Osteocyte (in vitro differentiated cells): ENCODE results near the gene NMRK1. TPM values are rescaled to one million over a fixed set of nuclear protein-coding genes. Genes with fewer than 3 reads are reported as not detected.

Experiments used
- DNase-seq: peaks from one replicate; pipeline ENCODE4 v3.0.0; 2021; ENCODE audit warnings: mixed read lengths; ENCODE audit not compliant: unreplicated experiment; ENCODE audit errors: extremely low spot score
- H3K27ac Mint-ChIP-seq: one replicate; pipeline ENCODE4 v1.8.0; 2021; ENCODE audit warnings: mild to moderate bottlenecking, mixed read lengths; ENCODE audit not compliant: unreplicated experiment
- H3K27me3 Mint-ChIP-seq: one replicate; pipeline ENCODE4 v1.8.0; 2021; ENCODE audit warnings: mixed read lengths; ENCODE audit not compliant: unreplicated experiment
- H3K36me3 Mint-ChIP-seq: one replicate; pipeline ENCODE4 v1.8.0; 2021; ENCODE audit warnings: mixed read lengths; ENCODE audit not compliant: unreplicated experiment
- H3K4me1 Mint-ChIP-seq: one replicate; pipeline ENCODE4 v1.8.0; 2021; ENCODE audit warnings: mixed read lengths; ENCODE audit not compliant: unreplicated experiment
- H3K4me3 Mint-ChIP-seq: one replicate; pipeline ENCODE4 v1.8.0; 2021; ENCODE audit warnings: mild to moderate bottlenecking, moderate library complexity, mixed read lengths; ENCODE audit not compliant: unreplicated experiment
- H3K9me3 Mint-ChIP-seq: one replicate; pipeline ENCODE4 v1.8.0; 2021; ENCODE audit warnings: mixed read lengths; ENCODE audit not compliant: unreplicated experiment
- total RNA-seq: library from RNA; stranded (reverse); gene quantifications from 2 replicates; pipeline ENCODE4 v1.2.1, GENCODE V29; 2021
- TF ChIP-seq, protein P1 (sequence below): fragments of 200-600 bp; sonication (generic); IDR thresholded peaks from 2 replicates; pipeline ENCODE4 v1.5.0; 2021; ENCODE audit warnings: antibody characterized with exemption, mild to moderate bottlenecking, moderate library complexity

The NMRK1 gene
- total RNA-seq, 1 donor from 2014 or later, result 11.4 TPM

DNA sequence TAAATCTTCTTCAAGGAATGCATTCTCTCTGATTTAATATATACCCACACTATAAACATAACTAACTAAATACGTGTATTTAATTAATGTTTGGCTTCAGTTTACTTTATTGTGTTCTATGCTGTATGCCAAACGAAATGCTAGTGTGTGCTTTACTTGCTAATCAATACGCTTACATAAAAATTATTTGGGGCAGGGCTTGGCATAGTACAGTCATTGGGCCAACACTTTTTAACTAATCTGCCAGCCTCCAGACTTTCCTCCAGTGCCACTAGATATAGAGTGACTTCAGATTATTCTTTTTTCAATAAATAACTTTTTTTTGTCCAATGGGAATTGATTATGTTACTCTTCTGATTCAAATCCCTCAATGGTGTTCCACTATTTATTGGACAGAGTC is 51.2 kb downstream of the NMRK1 start:
- H3K27me3 Mint-ChIP-seq, result peaks cover 36% of the 10 kb centered on the region
- no peaks in the 10 kb centered on the region for H3K4me1 Mint-ChIP-seq

DNA sequence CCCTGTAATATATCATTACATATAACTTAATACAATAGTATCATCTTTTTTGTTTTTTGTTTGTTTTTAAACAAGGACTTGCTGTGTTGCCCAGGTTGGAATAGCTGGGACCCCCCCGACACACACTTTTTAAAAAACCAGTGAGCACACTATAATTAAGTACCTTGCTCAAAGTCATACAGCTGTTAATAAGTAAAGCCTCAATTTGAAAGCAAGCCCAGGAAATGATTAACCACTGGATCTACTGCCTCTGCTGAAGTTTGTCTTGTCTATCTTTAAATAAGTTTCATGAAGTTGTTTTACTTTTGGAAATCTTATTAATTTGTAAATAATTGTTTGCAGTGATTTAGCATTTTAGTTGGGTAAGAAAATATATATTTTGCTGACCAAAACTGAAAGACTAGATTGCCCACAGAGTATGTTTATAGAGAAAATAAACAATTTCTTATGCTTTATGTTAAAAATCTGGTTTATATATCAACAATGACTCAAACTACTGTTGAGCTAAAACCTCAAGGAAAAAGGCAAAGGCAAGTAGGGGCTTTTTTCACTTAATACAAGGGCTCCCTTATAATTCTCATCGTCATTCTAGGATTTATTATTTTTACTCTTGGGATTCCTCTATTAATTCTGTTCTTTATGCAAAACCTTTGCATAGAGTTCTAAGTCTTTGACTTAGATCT is 54.0 kb downstream of the NMRK1 start:
- Mint-ChIP-seq H3K27ac (no peak overlapping the region), H3K4me1 (no peaks in the 10 kb centered on the region), H3K4me3 (no peak overlapping the region), H3K36me3 (no peaks in the 10 kb centered on the region), H3K9me3 (no peaks in the 10 kb centered on the region), H3K27me3 (peaks cover 30% of the 10 kb centered on the region)
- DNase-seq, result no peak
- TF ChIP-seq, protein P1, sequence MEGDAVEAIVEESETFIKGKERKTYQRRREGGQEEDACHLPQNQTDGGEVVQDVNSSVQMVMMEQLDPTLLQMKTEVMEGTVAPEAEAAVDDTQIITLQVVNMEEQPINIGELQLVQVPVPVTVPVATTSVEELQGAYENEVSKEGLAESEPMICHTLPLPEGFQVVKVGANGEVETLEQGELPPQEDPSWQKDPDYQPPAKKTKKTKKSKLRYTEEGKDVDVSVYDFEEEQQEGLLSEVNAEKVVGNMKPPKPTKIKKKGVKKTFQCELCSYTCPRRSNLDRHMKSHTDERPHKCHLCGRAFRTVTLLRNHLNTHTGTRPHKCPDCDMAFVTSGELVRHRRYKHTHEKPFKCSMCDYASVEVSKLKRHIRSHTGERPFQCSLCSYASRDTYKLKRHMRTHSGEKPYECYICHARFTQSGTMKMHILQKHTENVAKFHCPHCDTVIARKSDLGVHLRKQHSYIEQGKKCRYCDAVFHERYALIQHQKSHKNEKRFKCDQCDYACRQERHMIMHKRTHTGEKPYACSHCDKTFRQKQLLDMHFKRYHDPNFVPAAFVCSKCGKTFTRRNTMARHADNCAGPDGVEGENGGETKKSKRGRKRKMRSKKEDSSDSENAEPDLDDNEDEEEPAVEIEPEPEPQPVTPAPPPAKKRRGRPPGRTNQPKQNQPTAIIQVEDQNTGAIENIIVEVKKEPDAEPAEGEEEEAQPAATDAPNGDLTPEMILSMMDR, result no peak

More for the DNA sequence above, 51.2 kb downstream of the NMRK1 start:
- DNase-seq, result no peak
- H3K4me3 Mint-ChIP-seq, result no peak overlapping the region
- no peaks in the 10 kb centered on the region for H3K36me3 Mint-ChIP-seq
- TF ChIP-seq, protein P1, result no peak
- no peak overlapping the region for H3K27ac Mint-ChIP-seq
- H3K9me3 Mint-ChIP-seq, result no peaks in the 10 kb centered on the region

DNA sequence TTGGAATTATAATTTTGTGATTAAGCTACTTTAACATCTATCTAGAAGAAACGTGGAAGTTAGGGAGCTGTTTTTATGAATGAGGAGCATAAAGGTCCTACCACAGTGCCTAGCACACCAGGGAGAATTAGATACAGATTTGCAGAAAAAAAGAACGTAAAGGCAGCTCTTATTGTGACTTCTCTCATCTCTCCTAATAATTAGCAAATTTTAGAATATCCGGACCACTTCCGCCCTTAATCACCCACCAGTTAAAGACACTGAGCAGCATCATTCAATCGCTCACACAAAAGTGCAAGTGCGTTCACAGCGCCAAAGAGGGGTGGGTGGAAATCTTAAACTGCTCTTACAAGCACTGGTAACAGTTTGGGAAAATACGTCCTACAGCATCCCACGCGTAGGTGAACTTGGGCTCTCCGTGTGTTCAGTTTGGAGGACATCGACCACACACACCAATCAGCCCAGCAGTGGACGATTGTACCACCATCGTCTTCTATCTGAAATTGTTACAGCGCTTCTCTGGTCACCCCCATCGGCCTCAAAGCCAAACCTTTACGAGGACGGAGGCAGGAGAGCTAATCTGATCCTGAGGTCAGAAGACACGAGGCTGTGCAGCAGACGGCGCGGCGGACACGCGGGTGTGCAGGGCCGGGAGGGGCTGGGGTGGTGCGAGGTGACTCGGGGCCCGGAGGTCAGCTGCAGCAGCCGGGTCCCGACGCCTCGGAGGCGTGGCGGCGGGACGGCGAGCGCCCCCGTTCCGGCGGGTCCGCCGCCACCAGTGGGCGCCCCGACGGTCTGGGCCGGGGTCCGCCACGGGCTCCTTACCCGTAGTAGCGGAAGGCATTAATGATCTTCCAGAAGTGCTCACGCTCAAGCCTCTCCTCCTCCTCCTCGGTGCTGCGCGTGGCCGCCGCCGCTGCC is 60.5 kb downstream of the NMRK1 start:
- H3K27me3 Mint-ChIP-seq, result peaks cover 6% of the 10 kb centered on the region
- H3K27ac Mint-ChIP-seq, result peak overlapping the region; percentile 88
- TF ChIP-seq, protein P1, result no peak
- no peaks in the 10 kb centered on the region for H3K36me3 Mint-ChIP-seq
- H3K9me3 Mint-ChIP-seq, result no peaks in the 10 kb centered on the region
- no peak for DNase-seq
- H3K4me1 Mint-ChIP-seq, result peaks cover 19% of the 10 kb centered on the region
- H3K4me3 Mint-ChIP-seq, result peak overlapping the region; percentile 94

DNA sequence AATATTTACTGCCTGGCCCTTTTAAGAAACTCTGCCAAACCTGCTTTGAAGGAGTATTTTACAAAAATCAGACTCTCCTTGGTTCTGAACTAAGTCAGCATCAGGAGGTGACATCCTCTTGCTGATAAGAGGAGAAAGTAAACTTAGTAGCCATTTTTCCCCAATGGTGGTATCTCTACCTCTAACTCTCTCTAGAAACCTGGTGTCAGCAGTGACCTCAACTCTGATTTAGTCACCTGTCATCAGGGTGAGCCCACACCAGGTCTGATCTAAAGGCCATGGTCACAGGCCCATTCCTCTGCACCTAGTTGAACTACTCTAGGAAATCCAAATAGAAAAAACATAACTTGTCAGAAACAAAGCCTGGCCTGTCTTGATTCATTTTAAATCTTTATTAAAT is 64.1 kb downstream of the NMRK1 start:
- Mint-ChIP-seq H3K27ac (no peak overlapping the region), H3K4me3 (no peak overlapping the region), H3K9me3 (no peaks in the 10 kb centered on the region), H3K36me3 (no peaks in the 10 kb centered on the region), H3K27me3 (no peaks in the 10 kb centered on the region), H3K4me1 (peaks cover 24% of the 10 kb centered on the region)
- TF ChIP-seq, protein P1, result no peak
- DNase-seq, result no peak

DNA sequence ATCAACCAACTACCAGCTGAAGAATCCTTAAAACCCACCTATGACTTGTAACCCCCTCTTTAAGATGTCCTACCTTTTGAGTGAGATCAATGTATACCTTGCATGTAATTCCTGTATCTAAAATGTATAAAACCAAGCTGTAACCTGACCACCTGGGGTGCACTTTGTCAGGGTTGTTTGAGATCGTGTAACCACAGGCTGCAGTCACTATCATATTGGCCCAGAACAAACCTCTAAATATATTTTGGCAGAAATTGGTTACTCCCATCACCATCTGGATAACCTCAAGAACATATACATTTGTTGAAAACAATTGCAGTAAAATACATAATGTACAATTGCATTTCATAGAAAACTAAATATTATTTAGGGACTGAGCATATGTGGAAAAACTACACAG is 68.3 kb downstream of the NMRK1 start:
- Mint-ChIP-seq H3K4me3 (no peak overlapping the region), H3K9me3 (no peaks in the 10 kb centered on the region), H3K4me1 (peaks cover 5% of the 10 kb centered on the region), H3K36me3 (peaks cover 2% of the 10 kb centered on the region), H3K27ac (no peak overlapping the region), H3K27me3 (no peaks in the 10 kb centered on the region)
- no peak for DNase-seq
- TF ChIP-seq, protein P1, result no peak
